K562 (cell line): Measurements from ENCODE around the gene NAV2. TPM values are rescaled to one million over a fixed set of nuclear protein-coding genes. Genes with fewer than 3 reads are reported as not detected.
A peak's percentile ranks its signal among the peaks of the same experiment; 100 is the strongest.

Source experiments
- ATAC-seq: fragments of 200-7000 bp; cut with Tn5 transposase; 3 replicates; pipeline ENCODE4 v1.9.1; 2020; ENCODE audit warnings: moderate library complexity
- BruUV-seq: library from RNA; stranded (reverse); fragments of 400-500 nt; replicated peaks from 2 replicates; lab custom pipeline; 2021; lab: Mats Ljungman, UMichigan
- CTCF ChIA-PET: fragments of 300-600 bp; formaldehyde crosslinking; extraction: SDS; loops from one replicate; lab custom pipeline; 2021; ENCODE audit warnings: low intra/inter-chr PET ratio; lab: Yijun Ruan, JAX
- POLR2A ChIA-PET: fragments of 300-600, 350-650 bp; sonication (Branson Sonifier 250); formaldehyde crosslinking; extraction: SDS; loops from one replicate; lab custom pipeline; 2021; ENCODE audit warnings: antibody characterized with exemption, inconsistent platforms; lab: Yijun Ruan, JAX
- DNase-seq, 4 experiments: peaks; one replicate each; pipeline versions ENCODE4 v3.0.0 to v3.0.0-alpha.2; 2011 to 2018; ENCODE audit warnings: low spot score in 3 of 4, mixed read lengths in 3 of 4; ENCODE audit errors: extremely low read depth in 1 of 4
- FAIRE-seq: peaks from 2 replicates; lab custom pipeline; 2011; peaks lifted over from hg19 to GRCh38; lab: Jason Lieb, UNC
- H2AFZ ChIP-seq: 2 replicates; pipeline ENCODE4 v1.6.0; 2011; ENCODE audit warnings: low read depth, low read length, control low read depth, inconsistent platforms
- H3K27ac ChIP-seq: fragments of 200-600 bp; 3 replicates; pipeline ENCODE4 v1.8.0; 2011; ENCODE audit warnings: low read depth, mild to moderate bottlenecking, control low read depth, inconsistent platforms, low read length, moderate library complexity, mixed read lengths; ENCODE audit errors: extremely low read depth
- H3K27me3 ChIP-seq, 2 experiments: fragments of 300-600 bp in 1 of 2; 2 replicates in 1 of 2; 3 replicates in 1 of 2; pipeline versions ENCODE4 v1.6.0 to v1.8.0; 2011; ENCODE audit warnings: inconsistent platforms in 2 of 2, low read length in 2 of 2, mild to moderate bottlenecking in 1 of 2, mixed read lengths in 1 of 2, moderate library complexity in 1 of 2; ENCODE audit not compliant: control insufficient read depth in 2 of 2, insufficient read depth in 2 of 2
- H3K36me3 ChIP-seq: fragments of 300-600 bp; 3 replicates; pipeline ENCODE4 v1.8.0; 2011; ENCODE audit warnings: mild to moderate bottlenecking, low read length, inconsistent platforms; ENCODE audit not compliant: control insufficient read depth, insufficient read depth
- H3K4me1 ChIP-seq, 2 experiments: fragments of 200-600 bp in 1 of 2; replicated peaks in 1 of 2; 2 replicates in 1 of 2; 3 replicates in 1 of 2; pipeline versions ENCODE4 v1.5.1 to v1.8.0; 2011; ENCODE audit warnings: inconsistent platforms in 2 of 2, low read length in 2 of 2, mild to moderate bottlenecking in 1 of 2, mixed read lengths in 1 of 2, moderate library complexity in 1 of 2; ENCODE audit not compliant: control insufficient read depth in 2 of 2, insufficient read depth in 2 of 2
- H3K4me2 ChIP-seq: 2 replicates; pipeline ENCODE4 v1.6.1; 2011; ENCODE audit warnings: low read length, control low read depth, inconsistent platforms, mixed read lengths; ENCODE audit not compliant: insufficient read depth
- H3K4me3 ChIP-seq: fragments of 200-600 bp; sonication (generic), shearing (Covaris generic); 2 replicates; pipeline ENCODE4 v1.5.1; 2016; ENCODE audit warnings: control low read depth, inconsistent platforms
- H3K79me2 ChIP-seq: fragments of 200-600 bp; 3 replicates; pipeline ENCODE4 v1.8.0; 2011; ENCODE audit warnings: low read length, inconsistent platforms; ENCODE audit not compliant: control insufficient read depth, insufficient read depth
- H3K9ac ChIP-seq, 2 experiments: 2 replicates each; pipeline versions ENCODE4 v1.6.0 to v1.6.1; 2011; ENCODE audit warnings: low read depth in 2 of 2, low read length in 2 of 2, control low read depth in 1 of 2, inconsistent platforms in 1 of 2, mild to moderate bottlenecking in 1 of 2, mixed read lengths in 1 of 2; ENCODE audit not compliant: insufficient read depth in 1 of 2
- H3K9me1 ChIP-seq: one replicate; pipeline ENCODE4 v1.6.0; 2011; ENCODE audit warnings: inconsistent platforms, mild to moderate bottlenecking, low read length, moderate library complexity; ENCODE audit not compliant: control insufficient read depth, insufficient read depth
- H3K9me3 ChIP-seq: replicated peaks from 2 replicates; pipeline ENCODE4 v1.5.1; 2011; ENCODE audit warnings: low read depth, low read length, inconsistent platforms; ENCODE audit not compliant: control insufficient read depth, insufficient read depth
- H4K20me1 ChIP-seq: replicated peaks from 2 replicates; pipeline ENCODE4 v1.6.1; 2011; ENCODE audit warnings: low read length, inconsistent platforms, mixed read lengths; ENCODE audit not compliant: control insufficient read depth, insufficient read depth
- CEBPG ChIP-seq, 3 experiments: fragments of 200-800 bp in 1 of 3; sonication (Bioruptor generic) in 1 of 3; sonication (generic) in 1 of 3; formaldehyde crosslinking in 1 of 3; IDR thresholded peaks in 2 of 3; conservative IDR thresholded peaks in 1 of 3; 2 replicates each; pipeline versions ENCODE4 v1.6.1 to v1.8.0; 2016 to 2022; ENCODE audit warnings: missing compliant biosample characterization in 2 of 3, missing genetic modification characterization in 2 of 3, mild to moderate bottlenecking in 1 of 3, missing genetic modification reagents in 1 of 3
- ELF1 ChIP-seq: fragments of 200-800 bp; sonication (Bioruptor generic); IDR thresholded peaks from 2 replicates; pipeline ENCODE4 v1.6.1; 2016; ENCODE audit warnings: missing genetic modification characterization, missing compliant biosample characterization
- MAFK ChIP-seq: IDR thresholded peaks from 2 replicates; pipeline ENCODE4 v1.6.1; 2011; ENCODE audit warnings: low read length, improper control_type of control experiment
- MTA1 ChIP-seq: fragments of 450-650 bp; IDR thresholded peaks from 2 replicates; pipeline ENCODE4 v1.6.1; 2017; ENCODE audit warnings: borderline replicate concordance
- MTA2 ChIP-seq: fragments of 450-650 bp; IDR thresholded peaks from 2 replicates; pipeline ENCODE4 v1.6.1; 2016; ENCODE audit warnings: low read depth
- POLR2A ChIP-seq: fragments of 450-650 bp; conservative IDR thresholded peaks from 2 replicates; pipeline ENCODE4 v1.6.1; 2016
- RFX1 ChIP-seq: fragments of 450-650 bp; IDR thresholded peaks from 2 replicates; pipeline ENCODE4 v1.6.1; 2016; ENCODE audit warnings: mild to moderate bottlenecking, moderate library complexity
- ZNF140 ChIP-seq: fragments of 250-450 bp; sonication (Bioruptor Pico); IDR thresholded peaks from 2 replicates; pipeline ENCODE4 v1.8.0; 2021; ENCODE audit warnings: moderate library complexity, mild to moderate bottlenecking, inconsistent platforms
- ZNF277 ChIP-seq: fragments of 250-450 bp; sonication (Bioruptor Pico); IDR thresholded peaks from 2 replicates; pipeline ENCODE4 v1.8.0; 2022; ENCODE audit warnings: inconsistent platforms, mild to moderate bottlenecking, moderate library complexity, borderline replicate concordance
- ZNF717 ChIP-seq: fragments of 250-450 bp; sonication (Bioruptor Pico); IDR thresholded peaks from 2 replicates; pipeline ENCODE4 v1.5.0; 2021
- WGBS: fragments of 100-300 bp; shearing (Covaris generic); methylation state at CpG from one replicate; pipeline ENCODE4 v1.1.6; 2016; ENCODE audit warnings: low coverage, mixed read lengths; ENCODE audit not compliant: insufficient coverage; ENCODE audit errors: missing lambda C conversion rate; 5-methylcytosine and 5-hydroxymethylcytosine counted together
- in situ Hi-C: fragments of 300-500 bp; cut with MboI; formaldehyde crosslinking; loops from 4 replicates; pipeline ENCODE4 v1.15.0; 2018; ENCODE audit warnings: inconsistent platforms, mixed read lengths
- intact Hi-C: fragments of 100-400 bp; cut with micrococcal nuclease; formaldehyde crosslinking; loops from 2 replicates; pipeline ENCODE4 v1.14.2; 2022
- polyA plus RNA-seq, 8 experiments: library from polyadenylated mRNA; depleted of rRNA in 4 of 8; stranded (reverse) in 5 of 8; unstranded in 3 of 8; fragments of >200 nt; fragmentation: Nextera tagmentation in 2 of 8; fragmentation: Illumina TruSeq in 1 of 8; extraction: Ambion mirVana in 2 of 8; extraction: Trizol in 1 of 8; gene quantifications; 2 replicates each; pipeline versions ENCODE4 v1.2.1 to v1.2.3, GENCODE V29; 2011 to 2014; ENCODE audit warnings: inconsistent platforms in 1 of 8, missing spikeins in 1 of 8
- total RNA-seq, 7 experiments: library from RNA; depleted of rRNA in 6 of 7; stranded (reverse); fragments of >200 nt in 6 of 7; fragmentation: Illumina TruSeq in 2 of 7; extraction: Trizol in 2 of 7; gene quantifications; 2 replicates each; pipeline versions ENCODE4 v1.2.1 to v1.2.3, GENCODE V29; 2011 to 2021; ENCODE audit warnings: low replicate concordance in 1 of 7
- TF ChIP-seq, protein P1 (sequence below): sonication (generic); formaldehyde crosslinking; IDR thresholded peaks from 2 replicates; pipeline ENCODE4 v1.9.0; 2022; ENCODE audit warnings: mild to moderate bottlenecking, missing genetic modification reagents

NAV2 gene
- total and polyA plus RNA-seq, 9 of the 15 experiments (the other 6 are each of a cell fraction or from before 2014, with no cell fraction given): 0.03 to 0.35 (median 0.05) TPM

DNA sequence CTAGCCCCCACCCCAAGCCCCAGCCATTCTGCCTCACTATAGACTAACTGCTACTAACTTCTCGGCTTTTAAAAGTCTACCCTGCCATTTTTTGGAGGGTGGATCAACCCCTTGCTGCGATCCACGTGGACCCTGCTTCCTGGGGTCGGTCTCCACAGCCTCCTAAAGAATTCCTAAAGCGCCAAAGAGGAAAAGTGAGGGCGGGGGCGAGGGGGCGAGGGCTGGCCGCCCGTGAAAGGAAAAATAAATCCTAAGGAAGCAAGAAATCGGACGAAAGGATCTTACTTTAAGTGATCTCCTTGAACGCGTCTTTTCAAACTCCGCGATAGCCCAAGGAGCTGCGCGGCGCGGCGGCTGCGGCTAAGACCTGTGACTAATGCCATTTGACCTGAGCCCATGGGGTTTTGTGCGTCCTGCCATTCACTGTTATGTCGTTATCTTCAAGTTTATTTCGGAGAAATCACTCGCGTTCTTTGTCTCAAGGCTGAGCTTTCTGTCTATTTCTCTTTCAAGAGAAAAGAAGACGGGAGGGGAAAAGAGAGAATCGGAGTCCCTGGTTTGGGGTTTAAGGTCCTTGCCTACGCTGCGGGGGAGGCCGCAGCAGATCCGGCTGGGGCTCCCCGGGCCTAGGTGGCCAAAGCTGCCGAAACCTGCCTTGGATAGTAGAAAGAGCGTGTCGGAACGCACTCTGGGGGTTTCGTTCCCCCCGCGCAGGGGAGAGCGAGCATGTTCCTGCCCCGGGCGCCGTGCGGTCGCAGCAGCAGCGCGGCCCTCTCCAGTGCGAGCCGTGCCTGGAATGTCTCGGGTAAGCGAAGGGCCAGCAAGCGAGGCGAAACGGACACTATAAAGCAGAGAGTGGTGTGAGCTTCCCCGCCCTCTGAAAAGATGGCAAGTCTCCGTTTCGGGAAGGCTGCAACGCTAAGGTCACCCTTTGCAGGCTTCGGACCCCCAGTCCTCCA, 450.5 kb downstream of the NAV2 start:
- Histone ChIP-seq H3K27me3 (peaks cover 50 to 58% of the 10 kb centered on the region in 2 experiments), H3K4me1 (peaks cover 0 to 10% of the 10 kb centered on the region in 2 experiments; a peak in 2 of 5 replicates), H3K9me3 (no peaks in the 10 kb centered on the region), H3K27ac (no peak overlapping the region), H3K9ac (no peak overlapping the region), H3K4me3 (no peak overlapping the region), H3K4me2 (no peak overlapping the region), H3K36me3 (no peaks in the 10 kb centered on the region), H3K79me2 (no peaks in the 10 kb centered on the region), H3K9me1 (no peaks in the 10 kb centered on the region), H2AFZ (no peak overlapping the region), H4K20me1 (no peaks in the 10 kb centered on the region)
- ATAC-seq (no peak), DNase-seq (peak in 1 of 4 experiments; percentile 13), FAIRE-seq (no peak)
- CTCF ChIA-PET: no interaction called here
- TF ChIP-seq ZNF717 (CRISPR knock-in tag): no peak
- TF ChIP-seq, protein P1, sequence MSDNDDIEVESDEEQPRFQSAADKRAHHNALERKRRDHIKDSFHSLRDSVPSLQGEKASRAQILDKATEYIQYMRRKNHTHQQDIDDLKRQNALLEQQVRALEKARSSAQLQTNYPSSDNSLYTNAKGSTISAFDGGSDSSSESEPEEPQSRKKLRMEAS (CRISPR knock-in tag): no peak
- no peak for TF ChIP-seq MTA1
- TF ChIP-seq CEBPG (CRISPR knock-in tag; IDR thresholded peaks at IDR 0.05): no peak
- no peak for TF ChIP-seq CEBPG (tag; conservative IDR thresholded peaks at IDR 0.05 in 1 of 2, IDR thresholded peaks at IDR 0.05 in 1 of 2)
- no peak for TF ChIP-seq ZNF140 (CRISPR knock-in tag)
- TF ChIP-seq MTA2: no peak
- no peak for TF ChIP-seq MAFK
- TF ChIP-seq ZNF277: no peak
- TF ChIP-seq POLR2A: no peak
- no peak for TF ChIP-seq RFX1
- TF ChIP-seq ELF1 (tag): no peak
- intact Hi-C loops: no loop called here
- in situ Hi-C loops: no loop called here
- POLR2A ChIA-PET: interaction anchor here (0.6 kb wide), 1 partner anchor 1064 kb away, joined by 3 read pairs; no protein-coding TSS in a partner anchor
- 12% methylated on average over 57 of the region's 61 CpGs for WGBS
- no TSS peak for BruUV-seq
